Adrenal gland (tissue), 12 donors: ENCODE results near the gene OGDH. TPM values are rescaled to one million over a fixed set of nuclear protein-coding genes. Genes with fewer than 3 reads are reported as not detected.
"Not testable (repeated sequence)": the region's sequence is repeated elsewhere in the genome, so short reads cannot be mapped to it uniquely, and the experiment has no call there.

Experiments
- DNase-seq, 7 donors: peaks; one replicate each; pipeline ENCODE4 v3.0.0-alpha.2; 2019 to 2020
- H3K27ac ChIP-seq, 5 donors: fragments of 200-600 bp; sonication (generic) in 4 of 5; 1 replicate in 3 of 5; 2 replicates in 2 of 5; pipeline versions ENCODE4 v1.5.1 to v1.8.0; 2016 to 2020; ENCODE audit warnings: mild to moderate bottlenecking in 1 of 5
- H3K27me3 ChIP-seq: fragments of 200-600 bp; 2 replicates; pipeline ENCODE4 v1.8.0; 2021
- H3K36me3 ChIP-seq, 2 donors: fragments of 200-600 bp; replicated peaks in 1 of 2; 1 replicate in 1 of 2; 2 replicates in 1 of 2; pipeline versions ENCODE4 v1.5.1 to v1.8.0; 2018 to 2022
- H3K4me1 ChIP-seq, 2 donors: fragments of 200-600 bp; replicated peaks in 1 of 2; 1 replicate in 1 of 2; 2 replicates in 1 of 2; pipeline versions ENCODE4 v1.5.1 to v1.8.0; 2018 to 2021
- H3K4me3 ChIP-seq, 4 donors: fragments of 200-600 bp; sonication (generic) in 3 of 4; one replicate each; pipeline ENCODE4 v1.5.1; 2016 to 2018
- H3K9me3 ChIP-seq, 3 donors: fragments of 200-600 bp; sonication (generic) in 1 of 3; replicated peaks in 1 of 3; 1 replicate in 2 of 3; 2 replicates in 1 of 3; pipeline versions ENCODE4 v1.5.1 to v1.8.0; 2016 to 2021
- CTCF ChIP-seq, 6 experiments: fragments of 450-650 bp in 4 of 6; fragments of 200-600 bp in 2 of 6; sonication (generic) in 1 of 6; IDR thresholded peaks; 1 replicate in 5 of 6; 2 replicates in 1 of 6; pipeline versions ENCODE4 v1.5.1 to v1.8.0; 2016 to 2021; ENCODE audit warnings: antibody characterized with exemption in 6 of 6, mild to moderate bottlenecking in 2 of 6, moderate library complexity in 1 of 6
- POLR2A ChIP-seq, 2 donors: fragments of 450-650 bp; IDR thresholded peaks; one replicate each; pipeline ENCODE4 v1.6.1; 2017; ENCODE audit warnings: antibody characterized with exemption in 2 of 2, mild to moderate bottlenecking in 2 of 2, moderate library complexity in 1 of 2
- WGBS, 4 donors: extraction: QIAGEN DNeasy Blood & Tissue Kit in 2 of 4; methylation state at CpG; one replicate each; pipeline versions ENCODE4 v1.1.5 to v1.1.7; 2013 to 2017; 5-methylcytosine and 5-hydroxymethylcytosine counted together
- intact Hi-C, 2 donors: fragments of 100-400 bp; cut with DNase I; formaldehyde crosslinking; loops; one replicate each; pipeline versions ENCODE4 v1.14.1 to v1.15.0; 2022 to 2023
- polyA plus RNA-seq, 3 donors: library from polyadenylated mRNA; stranded (reverse); fragments of 200-250 nt in 2 of 3; fragments of 350-450 nt in 1 of 3; fragmentation: Illumina TruSeq in 1 of 3; extraction: RNeasy Lipid Tissue Mini Kit (QIAGEN cat#74804) in 1 of 3; gene quantifications; one replicate each; pipeline ENCODE4 v1.2.3, GENCODE V29; 2013 to 2014
- total RNA-seq, 9 donors: library from RNA; depleted of rRNA in 4 of 9; stranded (reverse); fragments of >200 nt in 4 of 9; fragments of 120-200 nt in 1 of 9; fragmentation: NEBNext Ultra II Directional in 1 of 9; extraction: Animal tissue kit (Norgen Biotek cat#: 25700) in 1 of 9; gene quantifications; one replicate each; pipeline versions ENCODE4 v1.1.0 to v1.2.4, GENCODE V29; 2013 to 2023
- donor health status: healthy with polysubstance abuse.
- donor health status: Bipolar disorder and iron deficiency.
- donor health status: DM: yes; HTN: yes; CAD: no.
- donor health status: DM: no; HTN: no; CAD: no.
- donor health status: DM: no; HTN: no; CAD: no.
- donor health status: DM: yes; HTN: yes; CAD: no.

The OGDH gene
- total and polyA plus RNA-seq, 12 donors: 46.0 to 284 (median 144) TPM

GRCh38 chr7:44561481-44561880 is 44.9 kb upstream of the OGDH start:
- Histone ChIP-seq H3K36me3 (peaks cover 0 to 22% of the 10 kb centered on the region in 2 donors), H3K27ac (no peak overlapping the region), H3K9me3 (no peaks in the 10 kb centered on the region), H3K27me3 (no peaks in the 10 kb centered on the region), H3K4me3 (no peak overlapping the region), H3K4me1 (no peaks in the 10 kb centered on the region)
- intact Hi-C loops: loop anchor here (10.0 kb wide), 3 partner anchors 87 to 497 kb away; partner anchors contain the start of gene PGAM2 (in 1 of the 2)
- WGBS, 4 donors: 79 to 92% (median 84%) methylated on average over 3 to 6 of the region's 6 CpGs
- TF ChIP-seq CTCF (IDR thresholded peaks at IDR 0.05) (no peak), POLR2A (IDR thresholded peaks at IDR 0.05) (no peak)
- peak in 1 of 7 donors; percentile 0 for DNase-seq

- DNase-seq: peak in 2 of 7 donors; percentile 4 to 9
- Histone ChIP-seq H3K36me3 (peaks cover 0 to 28% of the 10 kb centered on the region in 2 donors), H3K4me3 (no peak overlapping the region), H3K27ac (no peak overlapping the region), H3K4me1 (no peaks in the 10 kb centered on the region), H3K9me3 (no peaks in the 10 kb centered on the region), H3K27me3 (no peaks in the 10 kb centered on the region)
- intact Hi-C loops: loop anchor here (10.0 kb wide), 3 partner anchors 87 to 497 kb away; partner anchors contain the start of gene PGAM2 (in 1 of the 2)
- WGBS, 4 donors: 78 to 91% (median 84%) methylated on average over 5 to 7 of the region's 7 CpGs
- TF ChIP-seq POLR2A (IDR thresholded peaks at IDR 0.05): no peak
- TF ChIP-seq CTCF (IDR thresholded peaks at IDR 0.05): no peak
Observed at GRCh38 chr7:44561962-44562621, 44.3 kb upstream of the OGDH start.

GRCh38 chr7:44562622-44562962 is 43.8 kb upstream of the OGDH start:
- WGBS, 4 donors: 88 to 92% (median 90%) methylated on average over 3 to 8 of the region's 8 CpGs
- not testable (repeated sequence) for H3K9me3 ChIP-seq, H3K4me3 ChIP-seq, H3K27ac ChIP-seq, H3K27me3 ChIP-seq, H3K4me1 ChIP-seq
- intact Hi-C loops: loop anchor here (10.0 kb wide), 3 partner anchors 88 to 498 kb away; partner anchors contain the start of gene PGAM2 (in 1 of the 2)
- peak in 1 of 7 donors; percentile 10 for DNase-seq
- peaks cover 0 to 33% of the 10 kb centered on the region in 2 donors for H3K36me3 ChIP-seq

GRCh38 chr7:44563171-44563679 is 43.2 kb upstream of the OGDH start:
- peak in 1 of 7 donors; percentile 16 for DNase-seq
- WGBS, 4 donors: 67 to 81% (median 75%) methylated on average over 2 to 3 of the region's 3 CpGs
- Histone ChIP-seq H3K4me3 (no peak overlapping the region), H3K36me3 (peaks cover 0 to 39% of the 10 kb centered on the region in 2 donors), H3K27ac (no peak overlapping the region), H3K27me3 (no peaks in the 10 kb centered on the region), H3K9me3 (no peaks in the 10 kb centered on the region), H3K4me1 (no peaks in the 10 kb centered on the region)
- intact Hi-C loops: loop anchor here (10.0 kb wide), 3 partner anchors 88 to 498 kb away; partner anchors contain the start of gene PGAM2 (in 1 of the 2)
- TF ChIP-seq CTCF (IDR thresholded peaks at IDR 0.05): no peak
- no peak for TF ChIP-seq POLR2A (IDR thresholded peaks at IDR 0.05)
